DMS153 (cell line): ENCODE results near the gene TP73.

ENCODE experiments used
- DNase-seq: peaks from one replicate; lab custom pipeline; 2025; lab: John Stamatoyannopoulos, UW

The TP73 gene

DNA sequence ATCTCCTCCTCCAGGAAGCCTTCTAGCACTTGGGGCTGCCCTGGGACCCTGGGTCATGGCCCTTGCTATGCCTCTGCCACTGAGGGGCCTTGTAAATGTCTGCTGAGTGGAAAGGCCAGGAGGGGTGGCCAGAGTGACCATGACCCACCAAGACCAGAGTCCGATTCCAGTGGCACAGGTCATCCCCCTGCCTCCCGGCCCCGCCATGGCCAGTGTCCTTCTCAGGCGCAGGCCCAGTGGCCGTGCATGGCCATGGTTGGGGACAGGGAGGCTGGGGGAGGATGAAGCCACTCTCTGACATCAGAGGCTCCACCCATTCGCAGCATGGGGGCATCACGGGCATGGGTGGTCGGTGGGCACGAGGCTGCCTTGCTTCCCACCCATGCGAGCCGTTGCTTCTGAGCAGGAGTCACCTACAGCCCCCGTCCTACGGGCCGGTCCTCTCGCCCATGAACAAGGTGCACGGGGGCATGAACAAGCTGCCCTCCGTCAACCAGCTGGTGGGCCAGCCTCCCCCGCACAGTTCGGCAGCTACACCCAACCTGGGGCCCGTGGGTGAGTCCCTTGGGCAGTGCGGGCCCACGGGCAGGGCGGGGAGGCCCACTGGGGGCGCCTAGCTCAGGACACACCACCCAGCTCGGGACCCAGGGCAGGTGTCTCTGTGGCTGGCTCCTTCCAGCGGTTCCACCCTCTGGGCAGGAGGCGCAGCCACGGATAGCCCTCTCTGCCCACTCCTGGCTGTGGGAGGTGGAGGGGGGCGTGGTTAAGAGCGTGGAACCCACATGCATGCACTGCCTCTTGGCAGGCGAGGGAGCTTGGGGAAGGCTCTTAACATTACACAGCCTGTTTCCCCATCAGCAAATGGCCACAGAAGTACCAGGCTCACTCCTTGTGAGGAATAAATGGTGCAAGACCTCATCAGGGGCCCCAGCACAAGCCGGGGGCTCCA, 77.6 kb downstream of the TP73 start:
- DNase-seq: no peak

DNA sequence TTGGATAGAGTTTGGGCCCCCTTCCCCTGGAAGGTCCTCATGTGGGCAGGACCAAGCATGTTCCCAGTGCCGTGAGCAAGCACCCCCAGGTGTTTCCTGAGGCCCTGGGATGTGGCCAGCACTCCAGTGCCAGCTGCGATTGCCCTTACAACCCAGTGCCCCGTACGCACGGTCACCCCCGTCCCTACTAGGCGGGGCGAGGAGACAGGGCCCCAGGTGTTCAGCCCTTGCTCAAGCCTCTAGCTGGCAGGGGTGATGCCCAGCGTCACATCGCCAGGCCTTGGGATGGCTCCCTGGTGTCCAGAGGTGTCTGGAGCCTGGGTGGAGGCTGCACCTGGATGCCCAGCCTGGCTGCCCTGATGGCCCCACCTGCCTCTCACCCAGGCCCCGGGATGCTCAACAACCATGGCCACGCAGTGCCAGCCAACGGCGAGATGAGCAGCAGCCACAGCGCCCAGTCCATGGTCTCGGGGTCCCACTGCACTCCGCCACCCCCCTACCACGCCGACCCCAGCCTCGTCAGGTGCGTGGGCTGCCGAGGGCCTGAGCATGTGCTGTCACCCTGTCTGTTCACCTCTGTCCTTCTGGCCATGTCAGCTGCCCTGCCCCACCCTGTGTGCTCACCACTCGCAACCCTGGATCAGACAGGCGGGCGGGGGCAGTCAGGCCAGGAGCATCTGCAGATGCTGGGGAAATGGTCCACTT, 78.4 kb downstream of the TP73 start:
- DNase-seq: no peak

GRCh38 chr1:3731583-3732433, 79.5 kb downstream of the TP73 start:
- DNase-seq: no peak

DNA sequence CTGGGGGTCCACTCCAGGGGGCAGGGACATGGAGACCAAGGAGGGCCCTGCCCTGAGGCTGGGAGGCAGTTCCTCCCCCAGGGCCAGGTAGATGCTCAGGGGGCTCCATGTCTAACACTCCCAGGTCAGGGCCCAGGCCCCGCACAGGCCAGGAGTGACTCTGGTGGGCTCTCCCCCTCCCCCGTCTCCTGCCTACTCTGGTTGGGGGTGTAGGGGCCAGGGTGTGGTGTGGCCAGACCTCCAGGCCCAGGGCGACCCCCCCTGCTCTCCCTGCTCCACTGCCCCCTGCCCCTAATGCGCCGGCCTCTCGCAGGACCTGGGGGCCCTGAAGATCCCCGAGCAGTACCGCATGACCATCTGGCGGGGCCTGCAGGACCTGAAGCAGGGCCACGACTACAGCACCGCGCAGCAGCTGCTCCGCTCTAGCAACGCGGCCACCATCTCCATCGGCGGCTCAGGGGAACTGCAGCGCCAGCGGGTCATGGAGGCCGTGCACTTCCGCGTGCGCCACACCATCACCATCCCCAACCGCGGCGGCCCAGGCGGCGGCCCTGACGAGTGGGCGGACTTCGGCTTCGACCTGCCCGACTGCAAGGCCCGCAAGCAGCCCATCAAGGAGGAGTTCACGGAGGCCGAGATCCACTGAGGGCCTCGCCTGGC, 80.2 kb downstream of the TP73 start:
- DNase-seq: no peak

DNA sequence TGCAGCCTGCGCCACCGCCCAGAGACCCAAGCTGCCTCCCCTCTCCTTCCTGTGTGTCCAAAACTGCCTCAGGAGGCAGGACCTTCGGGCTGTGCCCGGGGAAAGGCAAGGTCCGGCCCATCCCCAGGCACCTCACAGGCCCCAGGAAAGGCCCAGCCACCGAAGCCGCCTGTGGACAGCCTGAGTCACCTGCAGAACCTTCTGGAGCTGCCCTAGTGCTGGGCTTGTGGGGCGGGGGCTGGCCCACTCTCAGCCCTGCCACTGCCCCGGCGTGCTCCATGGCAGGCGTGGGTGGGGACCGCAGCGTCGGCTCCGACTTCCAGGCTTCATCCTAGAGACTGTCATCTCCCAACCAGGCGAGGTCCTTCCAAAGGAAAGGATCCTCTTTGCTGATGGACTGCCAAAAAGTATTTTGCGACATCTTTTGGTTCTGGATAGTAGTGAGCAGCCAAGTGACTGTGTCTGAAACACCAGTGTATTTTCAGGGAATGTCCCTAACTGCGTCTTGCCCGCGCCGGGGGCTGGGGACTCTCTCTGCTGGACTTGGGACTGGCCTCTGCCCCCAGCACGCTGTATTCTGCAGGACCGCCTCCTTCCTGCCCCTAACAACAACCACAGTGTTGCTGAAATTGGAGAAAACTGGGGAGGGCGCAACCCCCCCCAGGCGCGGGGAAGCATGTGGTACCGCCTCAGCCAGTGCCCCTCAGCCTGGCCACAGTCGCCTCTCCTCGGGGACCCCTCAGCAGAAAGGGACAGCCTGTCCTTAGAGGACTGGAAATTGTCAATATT, 81.0 kb downstream of the TP73 start:
- DNase-seq: no peak

- no peak for DNase-seq
These were observed 81.7 kb downstream of the TP73 start for GRCh38 chr1:3733883-3734589.

- DNase-seq: no peak
These were observed 82.3 kb downstream of the TP73 start for GRCh38 chr1:3734602-3735001.

DNA sequence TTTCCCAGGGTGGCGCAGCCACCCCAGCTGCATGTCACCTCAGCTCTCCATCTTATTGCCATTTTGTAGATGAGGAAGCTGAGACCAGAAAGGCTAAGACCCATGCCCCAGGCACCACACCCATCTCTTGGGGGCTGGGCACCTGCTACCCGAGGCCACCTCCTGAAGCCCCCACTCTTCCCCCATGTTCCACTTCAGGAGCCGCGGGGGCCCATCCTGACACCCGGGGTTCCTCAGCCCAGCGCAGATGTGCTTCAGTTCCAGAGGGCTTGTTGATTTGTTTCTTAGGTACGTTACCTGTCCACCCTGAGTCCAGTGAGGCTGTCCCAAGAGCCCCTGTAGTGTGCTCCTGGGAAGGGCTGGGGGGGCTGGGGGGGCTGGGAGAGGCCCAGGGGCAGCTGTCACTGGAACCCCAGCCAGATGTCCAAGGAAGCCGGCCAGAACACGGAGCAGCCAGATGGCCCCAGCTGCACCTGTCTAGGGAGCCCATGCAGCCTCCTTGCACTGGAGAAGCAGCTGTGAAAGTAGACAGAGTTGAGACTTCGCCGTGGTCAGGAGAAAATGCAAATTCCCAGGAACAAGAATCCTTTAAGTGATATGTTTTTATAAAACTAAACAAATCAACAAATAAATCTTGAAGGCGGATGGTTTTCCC, 82.8 kb downstream of the TP73 start:
- DNase-seq: no peak

GRCh38 chr1:3735688-3736087, 83.4 kb downstream of the TP73 start:
- no peak for DNase-seq

GRCh38 chr1:3736131-3736561, 83.8 kb downstream of the TP73 start:
- no peak for DNase-seq

GRCh38 chr1:3736708-3737107, 84.4 kb downstream of the TP73 start:
- DNase-seq: no peak

- no peak for DNase-seq
These were observed 86.6 kb downstream of the TP73 start for GRCh38 chr1:3738943-3739342.

DNA sequence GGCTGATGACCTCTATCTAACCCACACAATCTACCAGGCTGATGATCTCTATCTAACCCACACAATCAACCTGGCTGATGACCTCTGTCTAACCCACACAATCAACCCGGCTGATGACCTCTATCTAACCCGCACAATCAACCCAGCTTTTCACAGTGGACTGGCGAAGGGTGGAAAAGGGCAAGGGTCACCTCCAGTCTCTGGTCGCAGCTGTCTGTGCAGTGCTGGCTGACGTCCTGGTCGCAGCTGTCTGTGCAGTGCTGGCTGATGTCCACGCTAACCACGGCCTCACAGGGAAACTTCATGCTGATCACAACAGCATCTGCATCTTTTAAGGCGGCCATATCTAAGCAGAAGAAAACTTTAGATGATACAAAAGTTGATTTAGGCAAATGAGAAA, 87.7 kb downstream of the TP73 start:
- no peak for DNase-seq

DNA sequence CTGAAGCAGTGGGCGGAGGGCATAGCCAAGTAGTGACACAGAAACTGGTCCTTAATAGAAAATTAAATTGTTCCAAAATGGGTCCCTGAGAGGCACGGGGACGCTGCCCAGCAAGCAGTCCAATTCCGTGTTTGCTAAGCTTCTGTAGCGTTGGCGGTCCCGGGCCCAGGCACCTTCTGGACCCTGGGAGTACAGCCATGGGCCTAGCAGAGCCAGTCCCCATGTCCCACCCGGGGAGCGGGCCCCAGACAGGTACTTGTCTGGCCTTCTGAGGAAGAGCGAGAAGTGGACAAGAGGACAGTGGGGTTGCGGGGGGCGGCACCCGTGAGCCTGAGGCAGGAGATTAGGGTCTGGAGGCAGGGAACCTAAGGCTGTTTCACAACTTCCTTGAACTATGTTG, 88.4 kb downstream of the TP73 start:
- no peak for DNase-seq

GRCh38 chr1:3741566-3742438, 89.5 kb downstream of the TP73 start:
- DNase-seq: no peak

GRCh38 chr1:3742439-3743298, 90.4 kb downstream of the TP73 start:
- no peak for DNase-seq

DNA sequence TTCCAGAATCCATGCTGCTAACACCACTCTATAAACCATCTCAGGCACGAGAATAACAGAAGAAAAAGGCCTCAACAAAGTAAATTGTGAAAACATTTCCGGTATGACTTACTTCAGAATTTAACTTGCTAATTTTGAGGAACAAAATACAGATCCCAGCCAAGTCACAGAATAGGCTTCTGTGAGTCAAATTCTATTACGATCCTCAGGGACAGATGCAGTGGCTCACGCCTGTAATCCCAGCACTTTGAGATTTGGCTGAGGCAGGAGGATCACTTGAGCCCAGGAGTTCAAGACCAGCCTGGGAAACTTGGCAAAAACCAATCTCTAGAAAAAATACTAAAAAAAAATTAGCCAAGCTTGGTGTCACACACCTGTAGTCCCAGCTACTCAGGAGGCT, 91.1 kb downstream of the TP73 start:
- DNase-seq: no peak

DNA sequence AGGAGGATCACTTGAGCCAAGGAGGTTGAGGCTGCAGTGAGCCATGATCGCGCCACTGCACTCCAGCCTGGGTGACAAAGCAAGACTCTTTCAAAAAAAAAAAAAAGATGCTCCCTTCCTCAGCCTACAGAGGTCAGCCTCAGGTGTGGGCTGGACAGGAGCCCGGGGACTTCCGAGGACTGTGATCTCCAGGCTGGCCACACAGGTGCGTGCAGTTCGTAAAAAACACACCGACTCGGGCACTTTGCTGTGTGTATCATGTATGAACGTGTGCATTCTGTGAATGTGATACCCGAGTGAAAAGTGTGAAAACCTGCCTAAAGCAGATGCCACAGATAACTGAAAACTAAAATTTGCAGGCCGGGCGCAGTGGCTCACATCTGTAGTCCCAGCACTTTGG, 91.5 kb downstream of the TP73 start:
- no peak for DNase-seq
